GM10847 (cell line): ENCODE results near the gene ZNF775.

Experiments
- POLR2A ChIP-seq: IDR thresholded peaks from 2 replicates; pipeline ENCODE4 v1.6.1; 2011; ENCODE audit not compliant: insufficient read length; ENCODE audit errors: extremely low read depth

The ZNF775 gene

DNA sequence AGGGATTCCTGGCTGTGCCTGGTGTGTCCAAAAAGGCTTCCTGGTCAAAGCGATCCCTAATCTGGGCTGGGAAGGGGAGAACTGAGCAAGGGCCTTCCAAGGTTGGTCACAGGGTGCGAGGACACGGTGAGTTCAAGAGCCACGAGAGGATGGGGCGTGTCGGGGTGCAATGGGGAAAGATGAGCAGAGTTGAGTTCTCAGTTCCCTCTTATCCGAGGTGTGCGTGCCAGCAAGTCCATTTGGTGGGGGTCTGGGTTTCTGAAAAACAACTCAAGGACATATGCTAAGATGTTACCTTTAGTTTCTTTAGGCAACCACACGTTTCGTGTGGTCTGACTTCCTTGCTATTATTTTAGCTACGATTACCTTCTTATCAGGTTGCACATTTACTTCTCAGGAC, 1.3 kb downstream of the ZNF775 start:
- peak; percentile 33 for TF ChIP-seq POLR2A

DNA sequence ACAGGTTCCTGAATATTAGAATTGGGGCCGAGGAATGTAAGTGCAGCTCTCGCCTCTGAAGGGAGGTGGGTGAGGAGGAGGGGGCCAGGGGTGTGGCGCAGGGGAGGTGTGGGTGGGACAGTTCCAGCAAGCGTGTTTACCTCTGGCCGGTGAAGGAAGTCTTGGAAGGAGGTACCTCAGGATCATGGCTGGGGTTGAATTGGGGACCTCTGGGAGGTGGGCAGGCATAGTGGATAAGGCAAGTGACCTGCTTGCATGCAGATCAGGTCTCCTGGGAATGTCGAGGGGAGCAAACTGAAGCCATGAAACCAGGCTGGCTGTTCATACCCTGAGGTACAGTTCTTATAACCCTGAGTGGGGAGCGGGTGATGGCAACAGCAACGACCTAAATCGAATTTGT, 2.0 kb downstream of the ZNF775 start:
- TF ChIP-seq POLR2A: no peak

- TF ChIP-seq POLR2A: no peak
Observed at GRCh38 chr7:150381785-150382122, 2.6 kb downstream of the ZNF775 start.

DNA sequence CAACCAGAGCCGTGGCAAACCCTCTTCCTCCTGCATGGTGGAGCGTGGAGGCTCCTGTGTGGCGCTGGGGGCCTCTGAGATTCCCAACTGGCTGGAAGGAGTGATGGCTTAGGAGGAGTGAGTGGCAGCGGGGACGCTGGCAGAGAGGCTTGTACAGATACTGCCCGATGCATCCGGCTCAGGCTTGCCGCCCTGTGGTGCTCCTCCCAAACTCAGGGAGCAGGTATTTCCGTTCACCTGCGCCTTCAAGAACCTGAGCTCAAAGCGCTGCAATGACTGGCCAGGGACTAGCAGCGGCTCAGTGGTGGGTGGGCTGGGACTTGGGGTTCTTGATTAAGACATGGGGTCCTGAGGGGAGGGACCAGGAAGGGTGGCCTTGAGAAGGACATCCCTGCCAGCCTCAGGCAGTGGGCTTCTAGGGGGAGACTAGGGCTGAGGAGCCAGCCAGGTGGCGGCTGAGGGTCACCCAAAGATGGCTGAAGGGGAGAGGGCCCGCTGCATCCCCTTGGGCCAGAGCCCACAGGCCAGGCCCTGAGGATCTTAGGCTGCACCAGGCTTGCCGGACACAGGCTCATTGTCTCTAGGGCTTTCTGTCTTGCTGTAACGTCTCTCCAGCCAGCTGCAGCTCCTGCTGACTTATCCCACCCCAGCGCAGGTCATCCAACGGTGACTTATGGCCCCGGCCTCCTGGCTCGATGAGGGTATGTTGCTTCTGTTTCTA, 3.2 kb downstream of the ZNF775 start:
- TF ChIP-seq POLR2A: no peak

DNA sequence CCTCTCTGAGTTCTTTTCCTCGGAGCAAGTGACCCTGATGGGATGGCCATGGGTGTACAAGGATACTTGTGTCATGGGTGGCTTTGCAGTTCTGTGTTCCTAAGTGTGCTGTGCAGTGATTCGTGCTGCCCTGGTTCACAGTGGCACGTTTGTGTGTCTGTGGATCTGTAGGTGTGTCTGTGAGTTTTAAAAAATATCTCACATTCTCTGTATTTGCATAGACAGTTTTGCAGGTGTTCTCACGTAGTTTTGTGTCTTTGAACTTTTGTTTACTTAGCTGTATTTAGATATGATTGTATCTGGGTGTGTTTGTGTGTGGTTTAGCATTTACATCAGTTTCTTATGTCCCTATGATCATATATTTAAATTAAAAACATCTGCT, 3.7 kb downstream of the ZNF775 start:
- no peak for TF ChIP-seq POLR2A

DNA sequence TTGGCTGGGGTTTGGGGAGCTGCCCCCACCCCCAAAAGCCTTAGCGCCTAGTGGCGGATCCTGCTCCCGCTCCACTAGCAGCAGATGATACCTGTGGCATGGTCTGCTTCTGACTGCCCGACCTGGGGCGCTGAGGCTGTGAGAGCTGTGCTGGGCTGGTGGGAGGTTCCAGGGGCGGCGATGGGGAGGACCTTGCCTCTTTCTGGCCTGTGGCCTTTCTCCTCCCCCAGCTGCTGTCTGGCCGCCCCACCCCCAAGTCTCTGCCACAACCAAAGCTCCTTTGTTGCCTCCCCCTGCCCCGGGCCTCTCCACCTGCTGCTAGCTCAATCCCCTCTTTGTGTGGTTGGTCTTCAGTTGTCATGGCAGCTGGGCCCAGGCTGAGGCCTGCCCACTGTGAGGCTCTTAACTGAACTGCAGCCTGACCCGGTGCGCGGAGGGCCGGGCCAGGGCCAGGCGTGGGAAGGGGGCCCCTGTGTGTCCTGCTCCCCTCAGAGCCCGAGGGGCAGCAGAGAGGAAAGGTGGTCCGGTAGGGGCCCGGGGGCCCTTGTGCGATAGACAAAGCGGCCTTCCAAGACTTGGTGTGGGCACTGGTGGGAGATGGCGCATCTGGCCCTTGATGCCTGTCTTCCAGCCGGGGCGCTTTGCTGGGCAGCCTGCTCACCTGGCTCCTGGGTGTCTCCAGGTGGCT, 4.7 kb downstream of the ZNF775 start:
- no peak for TF ChIP-seq POLR2A

- no peak for TF ChIP-seq POLR2A
Observed at GRCh38 chr7:150384406-150385301, 5.5 kb downstream of the ZNF775 start.

GRCh38 chr7:150385302-150385723, 6.2 kb downstream of the ZNF775 start:
- TF ChIP-seq POLR2A: no peak

DNA sequence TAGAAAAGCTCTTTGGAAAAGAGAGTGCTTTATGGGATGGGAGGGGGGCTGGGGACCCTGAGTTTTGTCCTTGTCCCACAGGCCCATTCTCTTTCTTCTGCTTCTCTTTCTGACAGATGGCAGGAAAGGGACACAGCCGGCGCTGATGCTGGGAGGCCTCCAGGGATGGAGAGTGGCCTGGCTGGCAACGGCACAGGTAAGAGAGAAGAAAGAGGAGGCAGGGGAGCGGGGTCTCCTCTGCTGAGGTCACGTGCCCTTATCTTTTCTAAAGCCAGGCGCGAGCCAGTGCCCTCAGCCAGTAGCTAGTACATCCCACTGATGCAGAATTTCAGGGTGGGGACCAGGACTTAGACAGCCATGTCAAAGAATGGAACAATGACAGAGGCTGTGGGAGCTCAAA, 9.2 kb downstream of the ZNF775 start:
- TF ChIP-seq POLR2A: no peak

GRCh38 chr7:150388709-150389531, 9.8 kb downstream of the ZNF775 start:
- no peak for TF ChIP-seq POLR2A

DNA sequence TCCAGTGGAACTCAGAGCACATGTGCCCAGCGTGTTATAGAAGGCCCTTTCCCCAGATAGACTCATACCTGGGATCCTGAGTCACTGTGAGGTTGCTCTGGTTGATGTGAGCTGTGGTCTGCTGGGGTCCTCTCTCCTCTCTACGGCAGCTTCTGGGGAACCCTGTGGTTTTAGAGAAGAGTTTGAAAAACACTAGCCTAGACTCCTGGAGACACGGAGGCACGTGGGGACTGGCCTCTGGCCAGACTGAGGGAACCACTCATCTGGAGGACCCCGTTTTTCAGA, 10.3 kb downstream of the ZNF775 start:
- no peak for TF ChIP-seq POLR2A

- TF ChIP-seq POLR2A: no peak
Observed at GRCh38 chr7:150390205-150390604, 11.1 kb downstream of the ZNF775 start.

GRCh38 chr7:150393325-150393724, 14.2 kb downstream of the ZNF775 start:
- TF ChIP-seq POLR2A: no peak

- no peak for TF ChIP-seq POLR2A
Observed at GRCh38 chr7:150396426-150396825, 17.3 kb downstream of the ZNF775 start.

DNA sequence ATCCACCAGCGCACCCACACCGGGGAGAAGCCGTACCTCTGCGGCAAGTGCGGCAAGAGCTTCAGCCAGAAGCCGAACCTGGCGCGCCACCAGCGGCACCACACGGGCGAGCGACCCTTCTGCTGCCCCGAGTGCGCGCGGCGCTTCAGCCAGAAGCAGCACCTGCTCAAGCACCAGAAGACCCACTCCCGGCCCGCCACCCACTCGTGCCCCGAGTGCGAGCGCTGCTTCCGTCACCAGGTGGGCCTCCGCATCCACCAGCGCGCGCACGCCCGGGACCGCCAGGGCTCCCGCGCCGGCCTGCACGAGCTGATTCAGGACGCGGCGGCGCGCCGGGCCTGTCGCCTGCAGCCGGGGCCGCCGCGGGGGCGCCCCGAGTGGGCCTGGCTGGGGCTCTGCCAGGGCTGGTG, 17.7 kb downstream of the ZNF775 start:
- TF ChIP-seq POLR2A: no peak
